MG63 (cell line): ENCODE measurements around the gene MEF2B. TPM values are rescaled to one million over a fixed set of nuclear protein-coding genes. Genes with fewer than 3 reads are reported as not detected.
"Not testable (repeated sequence)": the region's sequence is repeated elsewhere in the genome, so short reads cannot be mapped to it uniquely, and the experiment has no call there.

ENCODE experiments used
- DNase-seq: peaks from one replicate; pipeline ENCODE4 v3.0.0-alpha.2; 2020
- H3K27me3 ChIP-seq: fragments of 250-450 bp; sonication (Bioruptor Pico); 2 replicates; pipeline ENCODE4 v1.5.1; 2020; ENCODE audit warnings: mild to moderate bottlenecking, moderate library complexity
- H3K36me3 ChIP-seq: fragments of 250-450 bp; sonication (Bioruptor Pico); 2 replicates; pipeline ENCODE4 v1.5.1; 2020; ENCODE audit warnings: mild to moderate bottlenecking, moderate library complexity
- H3K4me3 ChIP-seq: fragments of 250-450 bp; sonication (Bioruptor Pico); 2 replicates; pipeline ENCODE4 v1.5.1; 2020; ENCODE audit warnings: mild to moderate bottlenecking, moderate library complexity
- H3K9me3 ChIP-seq: fragments of 250-450 bp; sonication (Bioruptor Pico); 2 replicates; pipeline ENCODE4 v1.5.1; 2020; ENCODE audit warnings: mild to moderate bottlenecking, moderate library complexity
- total RNA-seq: library from RNA; depleted of rRNA; stranded (reverse); fragments of >200 nt; shearing (Covaris generic); gene quantifications from 2 replicates; pipeline ENCODE4 v1.2.3, GENCODE V29; 2014; ENCODE audit warnings: low replicate concordance

Gene MEF2B
- total RNA-seq, 1 experiment from 2014 or later: 2.1 TPM

- H3K27me3 ChIP-seq: no peaks in the 10 kb centered on the region
- H3K4me3 ChIP-seq: no peak overlapping the region
These were observed 49.5 kb downstream of the MEF2B start for GRCh38 chr19:19120308-19121231.

GRCh38 chr19:19119325-19120237 is 50.5 kb downstream of the MEF2B start:
- H3K4me3 ChIP-seq: no peak overlapping the region
- DNase-seq: no peak

More at GRCh38 chr19:19120308-19121231, 49.5 kb downstream of the MEF2B start:
- DNase-seq: peak; percentile 47
- H3K9me3 ChIP-seq: peaks cover 22% of the 10 kb centered on the region
- H3K36me3 ChIP-seq: peaks cover 66% of the 10 kb centered on the region

GRCh38 chr19:19115954-19116353 is 54.1 kb downstream of the MEF2B start:
- Histone ChIP-seq H3K4me3 (no peak overlapping the region), H3K9me3 (no peaks in the 10 kb centered on the region), H3K27me3 (no peaks in the 10 kb centered on the region), H3K36me3 (peaks cover 27% of the 10 kb centered on the region)
- DNase-seq: no peak

More at GRCh38 chr19:19119325-19120237, 50.5 kb downstream of the MEF2B start:
- peaks cover 59% of the 10 kb centered on the region for H3K36me3 ChIP-seq
- H3K9me3 ChIP-seq: peaks cover 16% of the 10 kb centered on the region
- no peaks in the 10 kb centered on the region for H3K27me3 ChIP-seq

GRCh38 chr19:19113040-19113626 is 56.9 kb downstream of the MEF2B start:
- DNase-seq: no peak
- H3K36me3 ChIP-seq: peaks cover 11% of the 10 kb centered on the region; the same call in 1 of the 2 replicates
- no peak overlapping the region for H3K4me3 ChIP-seq
- no peaks in the 10 kb centered on the region; the same call in 1 of the 2 replicates for H3K27me3 ChIP-seq
- no peaks in the 10 kb centered on the region for H3K9me3 ChIP-seq

- no peak overlapping the region for H3K4me3 ChIP-seq
- H3K9me3 ChIP-seq: no peaks in the 10 kb centered on the region
- peaks cover 6% of the 10 kb centered on the region; the same call in 1 of the 2 replicates for H3K36me3 ChIP-seq
- no peaks in the 10 kb centered on the region; the same call in 1 of the 2 replicates for H3K27me3 ChIP-seq
- DNase-seq: peak; percentile 79
These were observed 58.0 kb downstream of the MEF2B start for GRCh38 chr19:19111967-19112580.

GRCh38 chr19:19111136-19111835 is 58.8 kb downstream of the MEF2B start:
- H3K4me3 ChIP-seq: no peak overlapping the region
- no peaks in the 10 kb centered on the region for H3K9me3 ChIP-seq
- H3K36me3 ChIP-seq: peaks cover 3% of the 10 kb centered on the region; the same call in 1 of the 2 replicates
- no peak for DNase-seq
- H3K27me3 ChIP-seq: no peaks in the 10 kb centered on the region; the same call in 1 of the 2 replicates

GRCh38 chr19:19110410-19111135 is 59.5 kb downstream of the MEF2B start:
- H3K9me3 ChIP-seq: no peaks in the 10 kb centered on the region
- no peaks in the 10 kb centered on the region; the same call in 1 of the 2 replicates for H3K27me3 ChIP-seq
- H3K4me3 ChIP-seq: no peak overlapping the region
- H3K36me3 ChIP-seq: no peaks in the 10 kb centered on the region
- DNase-seq: no peak

- DNase-seq: peak; percentile 63
- no peaks in the 10 kb centered on the region; the same call in 1 of the 2 replicates for H3K27me3 ChIP-seq
These were observed 60.5 kb downstream of the MEF2B start for GRCh38 chr19:19109601-19110000.

GRCh38 chr19:19107654-19108053 is 62.4 kb downstream of the MEF2B start:
- Histone ChIP-seq H3K4me3 (no peak overlapping the region), H3K9me3 (no peaks in the 10 kb centered on the region), H3K27me3 (no peaks in the 10 kb centered on the region; the same call in 1 of the 2 replicates), H3K36me3 (no peaks in the 10 kb centered on the region)
- DNase-seq: no peak

More at GRCh38 chr19:19109601-19110000, 60.5 kb downstream of the MEF2B start:
- H3K36me3 ChIP-seq: no peaks in the 10 kb centered on the region
- no peaks in the 10 kb centered on the region for H3K9me3 ChIP-seq
- H3K4me3 ChIP-seq: no peak overlapping the region

- not testable (repeated sequence) for DNase-seq, H3K36me3 ChIP-seq, H3K9me3 ChIP-seq, H3K4me3 ChIP-seq, H3K27me3 ChIP-seq
These were observed 63.1 kb downstream of the MEF2B start for GRCh38 chr19:19106938-19107337.

GRCh38 chr19:19106056-19106551 is 64.0 kb downstream of the MEF2B start:
- Histone ChIP-seq H3K36me3 (no peaks in the 10 kb centered on the region), H3K9me3 (no peaks in the 10 kb centered on the region), H3K27me3 (no peaks in the 10 kb centered on the region; the same call in 1 of the 2 replicates), H3K4me3 (no peak overlapping the region)
- DNase-seq: no peak

- Histone ChIP-seq H3K36me3 (no peaks in the 10 kb centered on the region), H3K4me3 (no peak overlapping the region), H3K27me3 (no peaks in the 10 kb centered on the region; the same call in 1 of the 2 replicates), H3K9me3 (no peaks in the 10 kb centered on the region)
- DNase-seq: no peak
These were observed 64.6 kb downstream of the MEF2B start for GRCh38 chr19:19105365-19106055.

GRCh38 chr19:19103167-19103566 is 66.9 kb downstream of the MEF2B start:
- Histone ChIP-seq H3K9me3 (no peaks in the 10 kb centered on the region), H3K4me3 (no peak overlapping the region), H3K27me3 (no peaks in the 10 kb centered on the region), H3K36me3 (no peaks in the 10 kb centered on the region)
- no peak for DNase-seq

GRCh38 chr19:19102566-19102965 is 67.5 kb downstream of the MEF2B start:
- H3K27me3 ChIP-seq, H3K9me3 ChIP-seq, H3K4me3 ChIP-seq, DNase-seq, H3K36me3 ChIP-seq: not testable (repeated sequence)
